ENCODE data around the gene PLCB4.

The PLCB4 gene

GRCh38 chr20:9108260-9108659 is 39.4 kb downstream of the PLCB4 start:
- no peaks in the 10 kb centered on the region for H3K9me3 Mint-ChIP-seq
- no peak for ATAC-seq
- no peak overlapping the region for H3K27ac Mint-ChIP-seq
- H3K4me1 Mint-ChIP-seq = no peaks in the 10 kb centered on the region
- H3K27me3 Mint-ChIP-seq = no peaks in the 10 kb centered on the region
- no peak overlapping the region for H3K4me3 Mint-ChIP-seq
- no peaks in the 10 kb centered on the region for H3K36me3 Mint-ChIP-seq

- peaks cover 3% of the 10 kb centered on the region for H3K9me3 Mint-ChIP-seq
- no peak overlapping the region for H3K27ac Mint-ChIP-seq
- H3K27me3 Mint-ChIP-seq = no peaks in the 10 kb centered on the region
- no peaks in the 10 kb centered on the region for H3K4me1 Mint-ChIP-seq
- no peak overlapping the region for H3K4me3 Mint-ChIP-seq
- H3K36me3 Mint-ChIP-seq = no peaks in the 10 kb centered on the region
- no peak for ATAC-seq
These were observed 40.7 kb downstream of the PLCB4 start for GRCh38 chr20:9109566-9109965.

- ATAC-seq = no peak
- Mint-ChIP-seq H3K27ac (no peak overlapping the region), H3K9me3 (peaks cover 3% of the 10 kb centered on the region), H3K36me3 (no peaks in the 10 kb centered on the region), H3K4me3 (no peak overlapping the region), H3K27me3 (no peaks in the 10 kb centered on the region), H3K4me1 (no peaks in the 10 kb centered on the region)
These were observed 41.5 kb downstream of the PLCB4 start for GRCh38 chr20:9110365-9110764.

GRCh38 chr20:9110916-9111432 is 42.1 kb downstream of the PLCB4 start:
- H3K4me3 Mint-ChIP-seq = no peak overlapping the region
- no peaks in the 10 kb centered on the region for H3K27me3 Mint-ChIP-seq
- H3K36me3 Mint-ChIP-seq = no peaks in the 10 kb centered on the region
- H3K4me1 Mint-ChIP-seq = no peaks in the 10 kb centered on the region
- H3K9me3 Mint-ChIP-seq = peaks cover 3% of the 10 kb centered on the region
- ATAC-seq = no peak
- H3K27ac Mint-ChIP-seq = no peak overlapping the region

- no peak overlapping the region for H3K27ac Mint-ChIP-seq
- H3K27me3 Mint-ChIP-seq = no peaks in the 10 kb centered on the region
- H3K4me1 Mint-ChIP-seq = no peaks in the 10 kb centered on the region
- H3K36me3 Mint-ChIP-seq = no peaks in the 10 kb centered on the region
- ATAC-seq = no peak
- H3K9me3 Mint-ChIP-seq = peaks cover 3% of the 10 kb centered on the region
- no peak overlapping the region for H3K4me3 Mint-ChIP-seq
These were observed 43.9 kb downstream of the PLCB4 start for GRCh38 chr20:9112541-9113515.

- H3K27me3 Mint-ChIP-seq = no peaks in the 10 kb centered on the region
- ATAC-seq = no peak
- H3K4me3 Mint-ChIP-seq = no peak overlapping the region
- no peaks in the 10 kb centered on the region for H3K4me1 Mint-ChIP-seq
- no peaks in the 10 kb centered on the region for H3K36me3 Mint-ChIP-seq
- H3K27ac Mint-ChIP-seq = no peak overlapping the region
- H3K9me3 Mint-ChIP-seq = peaks cover 3% of the 10 kb centered on the region
These were observed 45.8 kb downstream of the PLCB4 start for GRCh38 chr20:9114709-9115108.

GRCh38 chr20:9117548-9117947 is 48.7 kb downstream of the PLCB4 start:
- ATAC-seq = no peak
- no peak overlapping the region for H3K4me3 Mint-ChIP-seq
- H3K9me3 Mint-ChIP-seq = peaks cover 5% of the 10 kb centered on the region
- no peaks in the 10 kb centered on the region for H3K27me3 Mint-ChIP-seq
- no peaks in the 10 kb centered on the region for H3K4me1 Mint-ChIP-seq
- no peaks in the 10 kb centered on the region for H3K36me3 Mint-ChIP-seq
- no peak overlapping the region for H3K27ac Mint-ChIP-seq

GRCh38 chr20:9119776-9120175 is 50.9 kb downstream of the PLCB4 start:
- no peaks in the 10 kb centered on the region for H3K27me3 Mint-ChIP-seq
- no peak for ATAC-seq

GRCh38 chr20:9121211-9121610 is 52.3 kb downstream of the PLCB4 start:
- H3K36me3 Mint-ChIP-seq = no peaks in the 10 kb centered on the region
- peaks cover 2% of the 10 kb centered on the region for H3K9me3 Mint-ChIP-seq
- no peak overlapping the region for H3K27ac Mint-ChIP-seq
- no peak for ATAC-seq
- no peak overlapping the region for H3K4me3 Mint-ChIP-seq
- H3K4me1 Mint-ChIP-seq = no peaks in the 10 kb centered on the region
- no peaks in the 10 kb centered on the region for H3K27me3 Mint-ChIP-seq

More at GRCh38 chr20:9119776-9120175, 50.9 kb downstream of the PLCB4 start:
- H3K4me3 Mint-ChIP-seq = no peak overlapping the region
- no peak overlapping the region for H3K27ac Mint-ChIP-seq
- no peaks in the 10 kb centered on the region for H3K4me1 Mint-ChIP-seq
- H3K9me3 Mint-ChIP-seq = peaks cover 2% of the 10 kb centered on the region
- no peaks in the 10 kb centered on the region for H3K36me3 Mint-ChIP-seq

GRCh38 chr20:9122571-9122970 is 53.7 kb downstream of the PLCB4 start:
- Mint-ChIP-seq H3K9me3 (peaks cover 2% of the 10 kb centered on the region), H3K36me3 (no peaks in the 10 kb centered on the region), H3K27ac (no peak overlapping the region), H3K27me3 (no peaks in the 10 kb centered on the region), H3K4me1 (no peaks in the 10 kb centered on the region), H3K4me3 (no peak overlapping the region)
- no peak for ATAC-seq

- Mint-ChIP-seq H3K9me3 (peaks cover 3% of the 10 kb centered on the region), H3K4me1 (no peaks in the 10 kb centered on the region), H3K36me3 (no peaks in the 10 kb centered on the region), H3K27ac (no peak overlapping the region), H3K4me3 (no peak overlapping the region), H3K27me3 (no peaks in the 10 kb centered on the region)
- ATAC-seq = no peak
These were observed 57.6 kb downstream of the PLCB4 start for GRCh38 chr20:9126527-9126926.

- H3K4me1 Mint-ChIP-seq = no peaks in the 10 kb centered on the region
- no peak overlapping the region for H3K27ac Mint-ChIP-seq
- no peaks in the 10 kb centered on the region for H3K36me3 Mint-ChIP-seq
These were observed 59.7 kb downstream of the PLCB4 start for GRCh38 chr20:9128568-9128967.

GRCh38 chr20:9129756-9130155 is 60.9 kb downstream of the PLCB4 start:
- H3K4me1 Mint-ChIP-seq = no peaks in the 10 kb centered on the region
- H3K9me3 Mint-ChIP-seq = peaks cover 3% of the 10 kb centered on the region
- H3K4me3 Mint-ChIP-seq = no peak overlapping the region
- ATAC-seq = no peak
- H3K27ac Mint-ChIP-seq = no peak overlapping the region
- H3K27me3 Mint-ChIP-seq = no peaks in the 10 kb centered on the region
- no peaks in the 10 kb centered on the region for H3K36me3 Mint-ChIP-seq

More at GRCh38 chr20:9128568-9128967, 59.7 kb downstream of the PLCB4 start:
- Mint-ChIP-seq H3K27me3 (no peaks in the 10 kb centered on the region), H3K9me3 (peaks cover 3% of the 10 kb centered on the region), H3K4me3 (no peak overlapping the region)
- ATAC-seq = no peak

- Mint-ChIP-seq H3K27me3 (no peaks in the 10 kb centered on the region), H3K36me3 (no peaks in the 10 kb centered on the region), H3K4me1 (no peaks in the 10 kb centered on the region), H3K9me3 (peaks cover 3% of the 10 kb centered on the region), H3K4me3 (no peak overlapping the region), H3K27ac (no peak overlapping the region)
- no peak for ATAC-seq
These were observed 61.6 kb downstream of the PLCB4 start for GRCh38 chr20:9130521-9130920.

GRCh38 chr20:9131841-9132240 is 63.0 kb downstream of the PLCB4 start:
- Mint-ChIP-seq H3K4me1 (no peaks in the 10 kb centered on the region), H3K9me3 (peaks cover 5% of the 10 kb centered on the region), H3K36me3 (no peaks in the 10 kb centered on the region), H3K27me3 (no peaks in the 10 kb centered on the region), H3K27ac (no peak overlapping the region), H3K4me3 (no peak overlapping the region)
- no peak for ATAC-seq

GRCh38 chr20:9134346-9134745 is 65.5 kb downstream of the PLCB4 start:
- ATAC-seq = no peak
- Mint-ChIP-seq H3K36me3 (no peaks in the 10 kb centered on the region), H3K9me3 (peaks cover 11% of the 10 kb centered on the region), H3K27me3 (no peaks in the 10 kb centered on the region), H3K4me3 (no peak overlapping the region), H3K27ac (no peak overlapping the region), H3K4me1 (no peaks in the 10 kb centered on the region)
